Hepatocyte (in vitro differentiated cells): ENCODE data around the gene ATP6V0B.

Source experiments
- CTCF ChIP-seq: fragments of 200-600 bp; sonication (generic); IDR thresholded peaks from 2 replicates; pipeline ENCODE4 v1.5.1; 2016; ENCODE audit warnings: antibody characterized with exemption, mild to moderate bottlenecking; ENCODE audit not compliant: poor library complexity
- EZH2 ChIP-seq: fragments of 200-600 bp; sonication (generic); IDR thresholded peaks from 2 replicates; pipeline ENCODE4 v1.6.1; 2016; ENCODE audit warnings: antibody characterized with exemption, mild to moderate bottlenecking, borderline replicate concordance
- EZH2phosphoT487 ChIP-seq: fragments of 200-600 bp; sonication (generic); IDR thresholded peaks from one replicate; pipeline ENCODE4 v1.6.1; 2018; ENCODE audit warnings: antibody characterized with exemption, mild to moderate bottlenecking, low read depth, moderate library complexity; ENCODE audit not compliant: unreplicated experiment, severe bottlenecking

- TF ChIP-seq EZH2phosphoT487 (no peak), CTCF (no peak), EZH2 (no peak)
Observed at GRCh38 chr1:43970502-43970901, 4.3 kb upstream of the ATP6V0B start.
